A549 treated with AZD9567 at 1 μM for 4 hours (cell line): ENCODE data around the gene C8B. TPM values are rescaled to one million over a fixed set of nuclear protein-coding genes. Genes with fewer than 3 reads are reported as not detected.

Source experiments
- total RNA-seq: library from RNA; stranded (reverse); fragments of 200-300 nt; extraction: Qiagen RNA extraction; gene quantifications from 5 replicates; pipeline ENCODE4 v1.2.3, GENCODE V29; 2022; ENCODE audit not compliant: insufficient read depth

C8B gene
- not detected in 5 replicates for total RNA-seq

GRCh38 chr1:56965916-56966697, at the start of gene C8B:
Gene C8B, minus strand, starts transcription at chr1:56966015. Its CDS starts 67 bp downstream, at chr1:56965948.

Other genes with a start within 250 kb of the C8B start
- not detected in 5 replicates for gene FYB2, start 146.6 kb downstream of the C8B start, total RNA-seq
- gene C8A, start 111.2 kb downstream of the C8B start, total RNA-seq, result not detected in 5 replicates